Activated CD4-positive, alpha-beta T cell treated with anti-CD3 and anti-CD28 coated beads for 1 hour (primary cell): ENCODE results near the gene ISYNA1.
A peak's percentile ranks its signal among the peaks of the same experiment; 100 is the strongest.

ENCODE experiments used
- DNase-seq: peaks from one replicate; pipeline ENCODE4 v3.0.0-alpha.2; 2020

The ISYNA1 gene

DNA sequence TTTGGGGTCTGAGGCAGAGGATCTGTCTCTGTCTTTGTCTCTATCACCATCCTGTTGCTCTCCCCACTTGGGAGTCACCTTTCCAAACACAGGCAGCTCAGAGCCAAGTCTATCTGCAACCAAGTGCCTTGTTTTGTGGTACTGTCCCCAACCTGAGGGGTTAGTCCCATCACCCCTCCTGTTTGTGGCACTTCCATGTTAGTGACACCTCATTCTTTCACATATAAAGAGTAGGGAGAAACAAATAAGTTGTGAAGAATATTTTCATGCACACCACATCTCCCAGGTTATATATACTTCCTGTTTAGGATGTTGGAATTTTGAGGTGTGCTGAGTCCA, 48.2 kb downstream of the ISYNA1 start:
- DNase-seq, result no peak

DNA sequence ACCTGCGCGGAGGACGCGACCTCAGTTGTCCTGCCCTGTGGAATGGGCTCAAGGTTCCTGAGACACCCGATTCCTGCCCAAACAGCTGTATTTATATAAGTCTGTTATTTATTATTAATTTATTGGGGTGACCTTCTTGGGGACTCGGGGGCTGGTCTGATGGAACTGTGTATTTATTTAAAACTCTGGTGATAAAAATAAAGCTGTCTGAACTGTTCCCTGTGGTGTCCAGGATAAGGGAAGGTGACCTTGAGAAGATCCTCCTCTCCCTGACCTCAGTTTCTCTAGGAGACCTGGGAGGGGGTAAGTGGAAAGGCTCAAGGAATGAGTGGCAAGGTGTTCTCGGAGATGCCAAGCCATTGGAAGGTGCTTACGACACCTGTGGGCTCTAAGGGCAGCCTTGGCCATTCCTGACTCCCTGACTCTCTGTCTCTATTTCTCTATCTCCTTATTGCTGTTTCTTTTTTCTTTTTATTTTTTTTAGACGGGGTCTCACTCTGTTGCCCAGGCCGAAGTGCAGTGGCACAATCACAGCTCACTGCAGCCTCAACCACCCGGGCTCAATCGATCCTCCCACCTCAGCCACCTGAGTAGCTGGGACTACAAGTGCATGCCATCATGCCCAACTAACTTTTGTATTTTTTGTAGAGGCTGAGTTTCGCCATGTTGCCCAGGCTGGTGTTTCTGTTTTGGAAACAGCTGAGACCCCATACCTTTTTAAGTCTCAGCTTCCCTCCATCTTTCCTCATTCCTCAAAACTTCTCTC, 48.8 kb downstream of the ISYNA1 start:
- no peak for DNase-seq

DNA sequence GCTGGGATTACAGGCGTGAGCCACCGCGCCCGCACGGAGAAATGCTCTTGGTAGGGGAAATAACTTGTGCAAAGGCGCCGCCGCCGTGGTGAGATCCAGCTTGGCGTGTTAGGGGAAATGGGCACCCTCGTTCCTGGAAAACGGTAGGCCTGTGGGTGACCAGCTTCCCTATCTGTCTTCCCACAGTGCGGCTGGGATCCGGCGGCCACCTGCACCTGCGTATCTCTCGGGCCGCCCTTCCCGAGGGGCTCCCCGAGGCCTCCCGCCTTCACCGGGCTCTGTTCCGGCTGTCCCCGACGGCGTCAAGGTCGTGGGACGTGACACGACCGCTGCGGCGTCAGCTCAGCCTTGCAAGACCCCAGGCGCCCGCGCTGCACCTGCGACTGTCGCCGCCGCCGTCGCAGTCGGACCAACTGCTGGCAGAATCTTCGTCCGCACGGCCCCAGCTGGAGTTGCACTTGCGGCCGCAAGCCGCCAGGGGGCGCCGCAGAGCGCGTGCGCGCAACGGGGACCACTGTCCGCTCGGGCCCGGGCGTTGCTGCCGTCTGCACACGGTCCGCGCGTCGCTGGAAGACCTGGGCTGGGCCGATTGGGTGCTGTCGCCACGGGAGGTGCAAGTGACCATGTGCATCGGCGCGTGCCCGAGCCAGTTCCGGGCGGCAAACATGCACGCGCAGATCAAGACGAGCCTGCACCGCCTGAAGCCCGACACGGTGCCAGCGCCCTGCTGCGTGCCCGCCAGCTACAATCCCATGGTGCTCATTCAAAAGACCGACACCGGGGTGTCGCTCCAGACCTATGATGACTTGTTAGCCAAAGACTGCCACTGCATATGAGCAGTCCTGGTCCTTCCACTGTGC, 49.6 kb downstream of the ISYNA1 start:
- DNase-seq, result peak; percentile 65

DNA sequence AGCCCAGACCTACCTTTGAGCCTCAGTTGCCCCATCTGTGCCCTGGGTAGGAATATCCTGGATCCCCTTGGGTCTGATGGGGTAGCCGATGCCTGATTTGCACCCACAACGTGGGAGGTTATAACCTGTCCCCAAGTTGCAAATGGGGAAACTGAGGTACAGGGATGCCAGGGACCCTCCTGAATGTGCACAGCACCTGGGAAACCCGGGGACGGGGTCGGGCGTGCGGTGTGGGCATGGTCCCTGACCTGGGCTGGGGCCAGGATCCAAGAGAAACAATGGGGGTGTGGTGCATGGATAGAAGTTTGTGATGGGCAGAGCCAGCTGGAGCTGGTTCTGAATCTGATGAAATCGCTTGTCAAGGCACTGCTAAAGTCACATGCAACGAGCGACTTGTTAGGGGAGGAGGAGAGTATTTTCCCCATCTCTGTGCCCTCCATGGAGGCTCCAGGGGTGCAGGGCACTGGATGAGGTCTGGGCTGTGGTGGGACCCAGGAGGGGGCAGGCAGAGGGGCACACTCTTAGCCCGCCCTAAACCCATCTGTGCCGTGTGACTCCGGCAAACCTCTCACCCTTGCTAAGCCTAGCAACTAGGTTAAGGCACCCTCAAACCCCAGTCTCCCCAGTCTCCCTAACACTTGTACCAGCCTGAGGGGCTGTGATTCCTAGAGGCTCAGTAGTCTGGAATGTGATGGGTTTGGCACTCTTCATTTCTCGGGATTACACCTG, 51.2 kb downstream of the ISYNA1 start:
- no peak for DNase-seq

DNA sequence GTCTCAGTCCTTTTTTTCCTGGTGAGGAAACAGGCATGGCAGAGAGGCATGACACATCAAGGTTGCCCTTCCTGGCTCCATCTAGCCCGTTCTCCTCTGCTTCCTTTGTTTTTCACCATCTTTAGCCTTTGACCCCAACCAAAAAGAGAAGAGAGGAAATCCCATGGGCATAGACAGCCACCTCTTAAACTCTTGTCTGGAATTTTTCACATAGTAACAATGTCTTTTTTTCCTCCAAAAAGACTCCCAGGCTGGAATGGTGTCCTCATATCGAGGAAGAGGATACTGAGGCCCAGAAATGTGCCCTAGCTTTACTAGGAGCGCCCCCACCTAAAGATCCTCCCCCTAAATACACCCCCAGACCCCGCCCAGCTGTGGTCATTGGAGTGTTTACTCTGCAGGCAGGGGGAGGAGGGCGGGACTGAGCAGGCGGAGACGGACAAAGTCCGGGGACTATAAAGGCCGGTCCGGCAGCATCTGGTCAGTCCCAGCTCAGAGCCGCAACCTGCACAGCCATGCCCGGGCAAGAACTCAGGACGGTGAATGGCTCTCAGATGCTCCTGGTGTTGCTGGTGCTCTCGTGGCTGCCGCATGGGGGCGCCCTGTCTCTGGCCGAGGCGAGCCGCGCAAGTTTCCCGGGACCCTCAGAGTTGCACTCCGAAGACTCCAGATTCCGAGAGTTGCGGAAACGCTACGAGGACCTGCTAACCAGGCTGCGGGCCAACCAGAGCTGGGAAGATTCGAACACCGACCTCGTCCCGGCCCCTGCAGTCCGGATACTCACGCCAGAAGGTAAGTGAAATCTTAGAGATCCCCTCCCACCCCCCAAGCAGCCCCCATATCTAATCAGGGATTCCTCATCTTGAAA, 52.0 kb downstream of the ISYNA1 start, which contains the start of gene GDF15:
TSS of gene GDF15 (plus strand) at position 484 of the 868 bp plus-strand sequence. CDS start at position 516, 32 bp downstream.
- DNase-seq, result no peak

DNA sequence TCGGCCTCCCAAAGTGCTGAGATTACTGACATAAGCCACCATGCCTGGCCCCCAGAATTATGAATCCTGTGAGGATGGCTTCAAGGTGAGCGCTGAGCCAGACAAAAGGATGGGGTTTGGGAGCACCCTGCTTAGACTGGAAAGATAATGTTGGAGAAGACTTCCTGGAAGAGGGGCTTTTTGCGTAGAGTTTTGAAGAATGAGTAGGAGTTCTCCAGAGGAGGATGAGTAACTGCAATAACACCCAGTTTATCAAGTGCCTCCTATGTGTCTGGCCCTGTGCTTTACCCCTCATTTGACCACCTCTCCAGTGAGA, 52.6 kb downstream of the ISYNA1 start:
- DNase-seq, result no peak

DNA sequence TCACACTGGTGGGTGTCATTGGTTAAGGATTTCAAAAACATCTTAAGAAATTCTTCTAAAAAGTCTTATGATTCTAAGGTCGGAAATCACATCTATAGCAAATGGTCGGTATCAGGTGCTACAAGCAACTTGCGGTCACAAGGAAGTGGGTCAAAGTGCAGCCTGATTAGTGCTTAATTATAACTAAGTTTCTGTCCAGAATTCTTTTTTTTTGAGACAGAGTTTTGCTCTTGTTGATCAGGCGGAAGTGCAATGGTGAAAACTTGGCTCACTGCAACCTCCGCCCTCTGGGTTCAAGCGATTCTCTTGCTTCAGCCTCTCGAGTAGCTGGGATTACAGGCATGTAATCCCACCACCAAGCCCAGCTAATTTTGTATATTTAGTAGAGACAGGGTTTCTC, 53.2 kb downstream of the ISYNA1 start:
- DNase-seq, result no peak
